Bronchial epithelial cell (primary cell): ENCODE data around the gene DNAH5. TPM values are rescaled to one million over a fixed set of nuclear protein-coding genes. Genes with fewer than 3 reads are reported as not detected.

Experiments used
- DNase-seq: peaks from one replicate; pipeline ENCODE4 v3.0.0-alpha.2; 2010; ENCODE audit warnings: low read depth
- FAIRE-seq: peaks from 2 replicates; lab custom pipeline; 2011; peaks lifted over from hg19 to GRCh38; lab: Jason Lieb, UNC
- H3K27me3 ChIP-seq: 2 replicates; pipeline ENCODE4 v1.5.1; 2011; ENCODE audit warnings: low read length; ENCODE audit not compliant: control insufficient read depth, insufficient read depth
- H3K36me3 ChIP-seq: 2 replicates; pipeline ENCODE4 v1.5.1; 2011; ENCODE audit warnings: low read length; ENCODE audit not compliant: control insufficient read depth, insufficient read depth
- H3K4me3 ChIP-seq: 2 replicates; pipeline ENCODE4 v1.5.1; 2011; ENCODE audit warnings: mild to moderate bottlenecking, low read depth, low read length, control low read depth
- CTCF ChIP-seq: IDR thresholded peaks from 2 replicates; pipeline ENCODE4 v1.5.1; 2011; ENCODE audit warnings: mild to moderate bottlenecking, moderate library complexity, low read length, control low read depth, inconsistent platforms; ENCODE audit not compliant: insufficient read depth, severe bottlenecking
- total RNA-seq: library from RNA; depleted of rRNA; stranded (reverse); fragments of >200 nt; gene quantifications from 2 replicates; pipeline ENCODE4 v1.2.1, GENCODE V29; 2014

The DNAH5 gene
- total RNA-seq, 1 donor from 2014 or later, result under 0.01 TPM

GRCh38 chr5:13785781-13786415, 158.6 kb downstream of the DNAH5 start:
- Histone ChIP-seq H3K27me3 (no peaks in the 10 kb centered on the region), H3K36me3 (no peaks in the 10 kb centered on the region), H3K4me3 (no peak overlapping the region)
- FAIRE-seq (no peak), DNase-seq (no peak)
- no peak for TF ChIP-seq CTCF

GRCh38 chr5:13783726-13784125, 160.8 kb downstream of the DNAH5 start:
- H3K27me3 ChIP-seq, result no peaks in the 10 kb centered on the region
- no peaks in the 10 kb centered on the region for H3K36me3 ChIP-seq
- no peak overlapping the region for H3K4me3 ChIP-seq
- DNase-seq (no peak), FAIRE-seq (no peak)
- TF ChIP-seq CTCF, result no peak

GRCh38 chr5:13780081-13780480, 164.4 kb downstream of the DNAH5 start:
- DNase-seq (peak; percentile 64), FAIRE-seq (no peak)
- H3K27me3 ChIP-seq, result no peaks in the 10 kb centered on the region

DNA sequence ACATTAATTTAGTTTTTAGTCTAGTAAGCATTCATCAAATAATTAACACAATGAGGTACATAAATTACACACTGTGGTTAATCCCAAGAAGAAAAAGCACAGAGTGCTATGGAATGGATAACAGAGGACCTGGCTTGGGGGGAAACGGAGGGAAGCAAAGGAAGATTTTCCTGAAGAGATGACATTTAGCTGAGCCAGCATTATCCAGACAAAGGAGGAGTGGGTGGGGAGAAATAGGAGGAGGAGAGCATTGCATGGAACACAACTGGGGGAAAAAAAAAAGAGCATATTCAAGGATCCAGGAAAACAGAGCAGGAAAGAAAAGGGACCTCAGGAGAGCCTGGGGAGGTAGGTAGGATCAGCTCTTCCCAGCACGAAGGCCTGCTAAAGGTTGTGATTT, 170.8 kb downstream of the DNAH5 start:
- DNase-seq, result no peak
- H3K4me3 ChIP-seq, result no peak overlapping the region
- no peak for TF ChIP-seq CTCF
- H3K36me3 ChIP-seq, result no peaks in the 10 kb centered on the region
- H3K27me3 ChIP-seq, result no peaks in the 10 kb centered on the region
- FAIRE-seq, result no peak

More at GRCh38 chr5:13780081-13780480, 164.4 kb downstream of the DNAH5 start:
- no peak for TF ChIP-seq CTCF
- H3K4me3 ChIP-seq, result no peak overlapping the region
- H3K36me3 ChIP-seq, result no peaks in the 10 kb centered on the region

GRCh38 chr5:13771011-13771571, 173.4 kb downstream of the DNAH5 start:
- no peaks in the 10 kb centered on the region for H3K36me3 ChIP-seq

More at GRCh38 chr5:13771011-13771571, 173.4 kb downstream of the DNAH5 start:
- Histone ChIP-seq H3K27me3 (no peaks in the 10 kb centered on the region), H3K4me3 (no peak overlapping the region)
- no peak for TF ChIP-seq CTCF
- no peak for DNase-seq
- no peak for FAIRE-seq
